Trophoblast cell (in vitro differentiated cells and primary cell): ENCODE results near the gene HDGFL2.

Source experiments
- DNase-seq, 2 donors: peaks; one replicate each; pipeline ENCODE4 v3.0.0-alpha.2; 2016
- H2AFZ ChIP-seq: 2 replicates; pipeline ENCODE4 v1.6.1; 2013; ENCODE audit warnings: low read length, moderate library complexity, mild to moderate bottlenecking; ENCODE audit not compliant: insufficient read depth, poor library complexity
- H2AK5ac ChIP-seq: 2 replicates; pipeline ENCODE4 v1.6.1; 2013; ENCODE audit warnings: mild to moderate bottlenecking, low read length
- H2BK120ac ChIP-seq: 2 replicates; pipeline ENCODE4 v1.6.1; 2013; ENCODE audit warnings: low read length, mild to moderate bottlenecking, moderate library complexity; ENCODE audit not compliant: insufficient read depth, poor library complexity
- H2BK12ac ChIP-seq: 2 replicates; pipeline ENCODE4 v1.6.1; 2013; ENCODE audit warnings: mild to moderate bottlenecking, low read length, moderate library complexity
- H2BK5ac ChIP-seq: 2 replicates; pipeline ENCODE4 v1.6.1; 2013; ENCODE audit warnings: low read length, low read depth, moderate library complexity, mild to moderate bottlenecking; ENCODE audit not compliant: poor library complexity
- H3K14ac ChIP-seq: 2 replicates; pipeline ENCODE4 v1.6.1; 2013; ENCODE audit warnings: mild to moderate bottlenecking, low read length
- H3K18ac ChIP-seq: 2 replicates; pipeline ENCODE4 v1.6.1; 2013; ENCODE audit warnings: mild to moderate bottlenecking, low read length
- H3K23ac ChIP-seq: 2 replicates; pipeline ENCODE4 v1.6.1; 2013; ENCODE audit warnings: low read length
- H3K27ac ChIP-seq: 2 replicates; pipeline ENCODE4 v1.5.1; 2013; ENCODE audit warnings: low read depth, mild to moderate bottlenecking, inconsistent platforms, low read length, moderate library complexity
- H3K27me3 ChIP-seq: 2 replicates; pipeline ENCODE4 v1.6.1; 2013; ENCODE audit warnings: inconsistent platforms, mild to moderate bottlenecking, low read length, moderate library complexity; ENCODE audit not compliant: insufficient read depth
- H3K36me3 ChIP-seq, 2 experiments: 1 replicate in 1 of 2; 2 replicates in 1 of 2; pipeline ENCODE4 v1.6.1; 2013; ENCODE audit warnings: low read length in 2 of 2, mild to moderate bottlenecking in 2 of 2, moderate library complexity in 1 of 2; ENCODE audit not compliant: insufficient read depth in 2 of 2, control insufficient read depth in 1 of 2
- H3K4ac ChIP-seq: 2 replicates; pipeline ENCODE4 v1.6.1; 2013; ENCODE audit warnings: low read depth, mild to moderate bottlenecking, low read length, moderate library complexity
- H3K4me1 ChIP-seq, 2 experiments: 1 replicate in 1 of 2; 2 replicates in 1 of 2; pipeline ENCODE4 v1.6.1; 2013; ENCODE audit warnings: low read length in 2 of 2, mild to moderate bottlenecking in 2 of 2, moderate library complexity in 1 of 2; ENCODE audit not compliant: insufficient read depth in 2 of 2, control insufficient read depth in 1 of 2
- H3K4me2 ChIP-seq: 2 replicates; pipeline ENCODE4 v1.6.1; 2013; ENCODE audit warnings: inconsistent platforms, mild to moderate bottlenecking, low read length, moderate library complexity
- H3K4me3 ChIP-seq: 2 replicates; pipeline ENCODE4 v1.5.1; 2013; ENCODE audit warnings: mild to moderate bottlenecking, low read depth, low read length, inconsistent platforms
- H3K79me1 ChIP-seq: one replicate; pipeline ENCODE4 v1.6.1; 2013; ENCODE audit warnings: low read length
- H3K79me2 ChIP-seq: 2 replicates; pipeline ENCODE4 v1.6.1; 2013; ENCODE audit warnings: low read length, mild to moderate bottlenecking; ENCODE audit not compliant: control insufficient read depth, insufficient read depth, poor library complexity
- H3K9ac ChIP-seq: 2 replicates; pipeline ENCODE4 v1.6.1; 2013; ENCODE audit warnings: mild to moderate bottlenecking, low read length
- H3K9me3 ChIP-seq: 2 replicates; pipeline ENCODE4 v1.6.1; 2013; ENCODE audit warnings: low read depth, mild to moderate bottlenecking, control low read depth, inconsistent platforms, low read length; ENCODE audit not compliant: insufficient read depth
- H4K12ac ChIP-seq: 2 replicates; pipeline ENCODE4 v1.6.1; 2013; ENCODE audit warnings: low read depth, mild to moderate bottlenecking, low read length, moderate library complexity
- H4K8ac ChIP-seq: 2 replicates; pipeline ENCODE4 v1.6.1; 2013; ENCODE audit warnings: low read depth, mild to moderate bottlenecking, low read length, moderate library complexity
- H4K91ac ChIP-seq: one replicate; pipeline ENCODE4 v1.6.1; 2013; ENCODE audit warnings: low read depth, mild to moderate bottlenecking, low read length, moderate library complexity
- whole genome bisulfite sequencing: extraction: QIAGEN DNeasy Blood & Tissue Kit; methylation state at CpG from one replicate; pipeline ENCODE4 v1.1.7; 2013; ENCODE audit warnings: missing lambda C conversion rate; ENCODE audit not compliant: insufficient read length, insufficient coverage; ENCODE audit errors: extremely low coverage; 5-methylcytosine and 5-hydroxymethylcytosine counted together

HDGFL2 gene

DNA sequence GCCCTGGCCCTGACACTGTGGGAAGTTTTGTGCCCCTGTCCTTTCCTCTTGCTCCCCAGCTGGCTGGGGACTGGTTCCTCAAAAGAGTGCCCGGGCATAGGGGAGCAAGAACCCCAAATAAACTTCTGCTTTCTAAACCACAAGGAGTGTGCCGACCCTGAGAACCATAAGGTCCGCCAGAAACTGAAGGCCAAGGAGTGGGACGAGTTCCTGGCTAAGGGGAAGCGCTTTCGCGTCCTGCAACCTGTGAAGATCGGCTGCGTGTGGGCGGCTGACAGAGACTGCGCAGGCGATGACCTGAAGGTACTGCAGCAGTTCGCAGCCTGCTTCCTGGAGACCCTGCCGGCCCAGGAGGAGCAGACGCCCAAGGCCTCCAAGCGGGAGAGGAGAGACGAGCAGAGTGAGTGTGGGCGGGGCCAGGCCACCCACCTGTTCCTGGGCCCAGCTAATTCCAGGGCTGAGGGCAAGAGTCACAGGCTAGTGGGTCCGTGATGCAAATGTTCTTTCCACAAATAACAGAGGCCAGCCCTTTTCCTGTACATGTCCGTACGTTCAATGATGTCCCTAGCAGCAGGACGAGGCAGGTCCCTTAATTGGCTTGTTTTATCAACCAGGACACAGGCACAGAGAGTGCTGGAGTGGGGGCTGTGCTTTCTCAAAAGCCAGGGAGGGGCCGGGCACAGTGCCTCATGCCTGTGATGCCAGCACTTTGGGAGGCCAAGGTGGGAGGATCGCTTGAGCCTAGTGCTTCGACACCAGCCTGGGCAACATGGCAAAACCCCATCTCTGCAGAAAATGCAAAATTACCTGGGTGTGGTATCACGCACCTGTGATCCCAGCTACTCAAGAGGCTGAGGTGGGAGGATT lies 40.1 kb upstream of the HDGFL2 start:
- Histone ChIP-seq H3K4me2 (no peak overlapping the region), H2BK12ac (no peak overlapping the region), H4K91ac (no peak overlapping the region), H4K12ac (no peak overlapping the region), H3K4ac (no peak overlapping the region), H2BK120ac (no peak overlapping the region), H3K23ac (no peak overlapping the region), H3K27ac (no peak overlapping the region), H3K18ac (no peak overlapping the region), H3K9me3 (peaks cover 1% of the 10 kb centered on the region), H3K14ac (no peak overlapping the region), H2AK5ac (no peak overlapping the region), H3K4me3 (no peak overlapping the region), H3K27me3 (no peaks in the 10 kb centered on the region), H3K79me1 (no peaks in the 10 kb centered on the region), H3K4me1 (no peaks in the 10 kb centered on the region), H4K8ac (no peak overlapping the region), H2AFZ (no peak overlapping the region), H2BK5ac (no peak overlapping the region), H3K9ac (no peak overlapping the region), H3K79me2 (no peaks in the 10 kb centered on the region), H3K36me3 (peaks cover 75 to 79% of the 10 kb centered on the region in 2 experiments)
- DNase-seq = peak in 1 of 2 donors; percentile 15
- WGBS = no CpG with 5 or more reads among the region's 26 CpGs

DNA sequence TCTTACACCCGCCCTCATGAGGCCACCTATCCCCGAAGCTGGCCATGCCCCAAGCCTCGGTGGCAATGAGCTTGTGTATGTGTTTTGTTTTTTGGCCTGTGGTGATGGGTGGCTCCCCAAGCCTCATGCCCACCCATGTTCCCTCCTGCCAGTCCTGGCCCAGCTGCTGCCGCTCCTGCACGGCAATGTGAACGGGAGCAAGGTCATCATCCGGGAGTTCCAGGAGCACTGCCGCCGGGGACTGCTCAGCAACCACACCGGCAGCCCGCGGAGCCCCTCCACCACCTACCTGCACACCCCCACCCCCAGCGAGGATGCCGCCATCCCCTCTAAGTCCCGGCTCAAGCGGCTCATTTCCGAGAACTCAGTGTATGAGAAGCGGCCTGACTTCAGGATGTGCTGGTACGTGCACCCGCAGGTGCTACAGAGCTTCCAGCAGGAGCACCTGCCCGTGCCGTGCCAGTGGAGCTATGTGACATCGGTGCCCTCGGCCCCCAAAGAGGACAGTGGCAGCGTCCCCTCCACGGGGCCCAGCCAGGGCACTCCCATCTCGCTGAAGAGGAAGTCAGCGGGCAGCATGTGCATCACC lies 39.1 kb upstream of the HDGFL2 start:
- no peak overlapping the region for H2BK5ac ChIP-seq
- H3K23ac ChIP-seq = no peak overlapping the region
- no peak overlapping the region for H3K18ac ChIP-seq
- H3K4me2 ChIP-seq = no peak overlapping the region
- H3K79me2 ChIP-seq = no peaks in the 10 kb centered on the region
- H3K9me3 ChIP-seq = peaks cover 1% of the 10 kb centered on the region
- H2BK120ac ChIP-seq = no peak overlapping the region
- H3K27ac ChIP-seq = no peak overlapping the region
- no peak overlapping the region for H4K8ac ChIP-seq
- no peaks in the 10 kb centered on the region for H3K27me3 ChIP-seq
- no peak overlapping the region for H3K4me3 ChIP-seq
- no peak overlapping the region for H3K9ac ChIP-seq
- no CpG with 5 or more reads among the region's 28 CpGs for WGBS
- H3K14ac ChIP-seq = no peak overlapping the region
- no peak for DNase-seq
- H2BK12ac ChIP-seq = no peak overlapping the region
- H4K91ac ChIP-seq = no peak overlapping the region
- no peaks in the 10 kb centered on the region for H3K4me1 ChIP-seq
- peaks cover 79 to 82% of the 10 kb centered on the region in 2 experiments for H3K36me3 ChIP-seq
- H4K12ac ChIP-seq = no peak overlapping the region
- no peak overlapping the region for H2AK5ac ChIP-seq
- no peak overlapping the region for H3K4ac ChIP-seq
- no peaks in the 10 kb centered on the region for H3K79me1 ChIP-seq
- H2AFZ ChIP-seq = no peak overlapping the region

DNA sequence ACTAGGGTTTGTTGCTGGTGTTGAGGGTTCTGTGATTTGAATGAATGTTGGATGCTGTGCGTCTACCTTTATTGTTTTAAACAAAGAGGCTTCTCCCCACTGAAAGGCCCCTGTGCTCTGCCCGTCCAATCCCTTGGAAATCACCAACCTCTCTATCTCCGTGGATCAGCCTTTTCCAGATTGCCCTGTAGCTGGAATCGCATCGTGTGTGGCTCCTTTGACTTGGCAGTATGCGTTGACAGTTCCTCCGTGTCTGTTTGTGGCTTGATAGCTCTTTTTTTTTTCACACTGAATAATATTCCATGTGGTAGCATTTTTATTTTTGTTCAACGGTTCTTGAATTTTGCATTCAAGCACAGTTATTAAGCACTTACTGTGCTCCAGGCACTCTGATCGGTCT lies 37.7 kb upstream of the HDGFL2 start:
- Histone ChIP-seq H3K4me2 (no peak overlapping the region), H3K27me3 (no peaks in the 10 kb centered on the region), H3K4me3 (no peak overlapping the region), H3K9ac (no peak overlapping the region), H2BK12ac (no peak overlapping the region), H4K8ac (no peak overlapping the region), H2BK5ac (no peak overlapping the region), H3K18ac (no peak overlapping the region), H3K79me1 (no peaks in the 10 kb centered on the region), H2AFZ (no peak overlapping the region), H3K4ac (no peak overlapping the region), H3K23ac (no peak overlapping the region), H3K9me3 (peaks cover 1% of the 10 kb centered on the region), H4K12ac (no peak overlapping the region), H3K14ac (no peak overlapping the region), H2AK5ac (no peak overlapping the region), H3K79me2 (no peaks in the 10 kb centered on the region), H3K27ac (no peak overlapping the region), H4K91ac (no peak overlapping the region), H2BK120ac (no peak overlapping the region), H3K36me3 (peaks cover 73 to 74% of the 10 kb centered on the region in 2 experiments), H3K4me1 (no peaks in the 10 kb centered on the region)
- no CpG with 5 or more reads among the region's 9 CpGs for WGBS
- DNase-seq = no peak

DNA sequence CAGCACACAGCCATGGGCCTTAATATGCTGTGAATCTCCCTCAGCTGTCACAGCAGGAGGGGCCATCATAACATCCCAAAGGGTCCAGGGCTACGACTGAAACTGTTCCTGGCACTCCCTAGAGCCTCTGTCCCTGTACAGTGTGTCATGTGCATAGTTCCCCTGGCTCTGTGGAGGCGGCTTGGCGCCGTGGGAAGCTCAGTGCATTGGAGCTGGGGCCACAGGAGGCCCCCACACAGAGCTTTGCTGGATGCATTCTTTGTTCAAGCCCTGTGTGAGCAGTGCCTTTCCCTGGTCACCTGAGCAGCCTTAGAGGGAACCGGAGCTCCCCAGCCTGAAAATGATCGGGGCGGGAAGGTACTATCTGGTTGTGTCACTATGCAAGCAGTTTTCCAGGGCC lies 35.9 kb upstream of the HDGFL2 start:
- Histone ChIP-seq H3K14ac (no peak overlapping the region), H3K9me3 (peaks cover 1% of the 10 kb centered on the region), H2BK120ac (no peak overlapping the region), H2BK12ac (no peak overlapping the region), H4K91ac (no peak overlapping the region), H3K4me3 (no peak overlapping the region), H2AFZ (no peak overlapping the region), H3K9ac (no peak overlapping the region), H3K4ac (no peak overlapping the region), H3K4me1 (no peaks in the 10 kb centered on the region), H2BK5ac (no peak overlapping the region), H3K23ac (no peak overlapping the region), H3K18ac (no peak overlapping the region), H4K8ac (no peak overlapping the region), H3K27ac (no peak overlapping the region), H3K79me1 (no peaks in the 10 kb centered on the region), H3K79me2 (no peaks in the 10 kb centered on the region), H3K27me3 (no peaks in the 10 kb centered on the region), H3K36me3 (peaks cover 68 to 69% of the 10 kb centered on the region in 2 experiments), H2AK5ac (no peak overlapping the region), H4K12ac (no peak overlapping the region), H3K4me2 (no peak overlapping the region)
- WGBS = no CpG with 5 or more reads among the region's 7 CpGs
- no peak for DNase-seq
